Left lung (tissue), 10 donors: ENCODE measurements around the gene MED27. TPM values are rescaled to one million over a fixed set of nuclear protein-coding genes. Genes with fewer than 3 reads are reported as not detected.

Source experiments
- ATAC-seq: fragments of 200-7000 bp; cut with Tn5 transposase; one replicate; pipeline ENCODE4 v1.9.1; 2020; ENCODE audit warnings: moderate library complexity
- DNase-seq, 4 donors: peaks; one replicate each; pipeline ENCODE4 v3.0.0-alpha.2; 2013 to 2020
- H3K27ac ChIP-seq, 2 donors: fragments of 200-600 bp; sonication (generic) in 1 of 2; one replicate each; pipeline versions ENCODE4 v1.5.0 to v1.8.0; 2020 to 2021
- H3K27me3 ChIP-seq, 2 donors: fragments of 200-600 bp; sonication (generic) in 1 of 2; one replicate each; pipeline versions ENCODE4 v1.5.0 to v1.8.0; 2020 to 2021
- H3K36me3 ChIP-seq, 2 donors: fragments of 200-600 bp; sonication (generic) in 1 of 2; one replicate each; pipeline versions ENCODE4 v1.5.0 to v1.8.0; 2020 to 2021
- H3K4me1 ChIP-seq, 2 donors: fragments of 200-600 bp; one replicate each; pipeline ENCODE4 v1.8.0; 2021
- H3K4me3 ChIP-seq, 2 donors: fragments of 200-600 bp; sonication (generic) in 1 of 2; one replicate each; pipeline versions ENCODE4 v1.5.0 to v1.8.0; 2020 to 2021; ENCODE audit warnings: mild to moderate bottlenecking in 1 of 2
- H3K9me3 ChIP-seq, 2 donors: fragments of 200-600 bp; sonication (generic) in 1 of 2; one replicate each; pipeline versions ENCODE4 v1.5.0 to v1.8.0; 2020 to 2021
- intact Hi-C, 2 donors: fragments of 100-400 bp; cut with DNase I; formaldehyde crosslinking; loops; one replicate each; pipeline versions ENCODE4 v1.11.2 to v1.14.2; 2022
- polyA plus RNA-seq, 6 donors: library from polyadenylated mRNA; unstranded; fragments of 120-200 nt; gene quantifications; one replicate each; pipeline ENCODE4 v1.2.1, GENCODE V29; 2013; ENCODE audit not compliant: insufficient read length in 6 of 6
- total RNA-seq, 2 donors: library from RNA; stranded (reverse); fragmentation: NEBNext Ultra II Directional; extraction: Animal tissue kit (Norgen Biotek cat#: 25700); gene quantifications; one replicate each; pipeline ENCODE4 v1.2.1, GENCODE V29; 2021
- TF ChIP-seq, protein P1 (sequence below), 2 donors: fragments of 200-600 bp; sonication (generic) in 1 of 2; IDR thresholded peaks; one replicate each; pipeline versions ENCODE4 v1.5.0 to v1.8.0; 2021; ENCODE audit warnings: antibody characterized with exemption in 2 of 2
- donor health status: DM: no; HTN: yes; CAD: no.
- donor health status: DM: no; HTN: no; CAD: no.

MED27 gene
- total and polyA plus RNA-seq, 8 donors, result 12.5 to 18.6 (median 16.7) TPM

DNA sequence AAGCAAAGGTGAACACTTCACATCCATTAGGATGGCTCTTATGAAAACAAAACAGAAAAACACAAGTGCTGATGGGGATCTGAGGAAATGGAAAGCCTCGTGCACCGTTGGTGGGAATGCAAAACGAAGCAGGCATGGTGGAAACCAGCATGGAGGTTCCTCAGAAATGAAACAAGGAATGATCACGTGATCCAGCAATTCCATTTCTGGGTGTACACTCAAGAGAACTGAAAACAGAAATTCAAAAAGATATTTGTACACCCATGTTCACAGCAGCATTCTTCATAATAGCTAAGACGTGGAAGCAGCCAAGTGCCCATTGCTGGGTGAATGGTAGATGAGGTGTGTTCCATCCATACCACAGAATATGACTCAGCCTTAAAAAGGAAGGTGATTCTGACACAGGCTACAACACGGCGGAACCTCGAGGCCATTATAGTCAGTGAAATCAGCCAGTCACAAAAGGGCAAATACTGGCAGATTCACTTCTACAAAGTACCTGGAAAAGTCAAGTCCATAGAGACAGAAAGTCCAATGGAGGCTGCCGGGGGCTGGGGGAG is 252.6 kb downstream of the MED27 start:
- Histone ChIP-seq H3K36me3 (no peaks in the 10 kb centered on the region), H3K4me1 (no peaks in the 10 kb centered on the region), H3K4me3 (no peak overlapping the region), H3K9me3 (no peaks in the 10 kb centered on the region), H3K27ac (no peak overlapping the region), H3K27me3 (peaks cover 5 to 55% of the 10 kb centered on the region in 2 donors)
- DNase-seq, result no peak
- TF ChIP-seq, protein P1, sequence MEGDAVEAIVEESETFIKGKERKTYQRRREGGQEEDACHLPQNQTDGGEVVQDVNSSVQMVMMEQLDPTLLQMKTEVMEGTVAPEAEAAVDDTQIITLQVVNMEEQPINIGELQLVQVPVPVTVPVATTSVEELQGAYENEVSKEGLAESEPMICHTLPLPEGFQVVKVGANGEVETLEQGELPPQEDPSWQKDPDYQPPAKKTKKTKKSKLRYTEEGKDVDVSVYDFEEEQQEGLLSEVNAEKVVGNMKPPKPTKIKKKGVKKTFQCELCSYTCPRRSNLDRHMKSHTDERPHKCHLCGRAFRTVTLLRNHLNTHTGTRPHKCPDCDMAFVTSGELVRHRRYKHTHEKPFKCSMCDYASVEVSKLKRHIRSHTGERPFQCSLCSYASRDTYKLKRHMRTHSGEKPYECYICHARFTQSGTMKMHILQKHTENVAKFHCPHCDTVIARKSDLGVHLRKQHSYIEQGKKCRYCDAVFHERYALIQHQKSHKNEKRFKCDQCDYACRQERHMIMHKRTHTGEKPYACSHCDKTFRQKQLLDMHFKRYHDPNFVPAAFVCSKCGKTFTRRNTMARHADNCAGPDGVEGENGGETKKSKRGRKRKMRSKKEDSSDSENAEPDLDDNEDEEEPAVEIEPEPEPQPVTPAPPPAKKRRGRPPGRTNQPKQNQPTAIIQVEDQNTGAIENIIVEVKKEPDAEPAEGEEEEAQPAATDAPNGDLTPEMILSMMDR (IDR thresholded peaks at IDR 0.05), result no peak
- intact Hi-C loops, result no loop called here
- ATAC-seq, result no peak

DNA sequence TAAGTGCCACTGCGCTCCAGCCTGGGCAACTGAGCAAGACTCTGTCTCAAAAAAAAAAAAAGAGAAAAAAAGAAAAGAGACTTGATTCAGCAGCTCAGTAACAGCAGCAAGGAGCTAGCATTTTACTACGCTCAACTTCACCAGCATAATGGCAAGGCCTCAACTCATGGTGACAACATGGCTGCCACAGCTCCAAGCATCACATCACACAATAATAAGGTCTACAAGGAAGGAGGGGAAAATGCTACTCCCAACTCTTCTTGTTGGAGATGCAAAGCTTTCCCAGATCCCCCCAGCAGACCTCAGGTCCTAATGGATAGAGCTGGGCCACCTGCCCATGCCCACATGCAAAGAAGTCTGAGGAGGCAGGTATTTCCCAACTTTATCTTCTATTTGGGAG is 253.6 kb downstream of the MED27 start:
- no peaks in the 10 kb centered on the region for H3K9me3 ChIP-seq
- no peak for DNase-seq
- no peak overlapping the region for H3K27ac ChIP-seq
- intact Hi-C loops, result no loop called here
- H3K36me3 ChIP-seq, result no peaks in the 10 kb centered on the region
- H3K4me3 ChIP-seq, result no peak overlapping the region
- TF ChIP-seq, protein P1 (IDR thresholded peaks at IDR 0.05), result no peak
- no peak for ATAC-seq
- no peaks in the 10 kb centered on the region for H3K4me1 ChIP-seq
- peaks cover 5 to 54% of the 10 kb centered on the region in 2 donors for H3K27me3 ChIP-seq

DNA sequence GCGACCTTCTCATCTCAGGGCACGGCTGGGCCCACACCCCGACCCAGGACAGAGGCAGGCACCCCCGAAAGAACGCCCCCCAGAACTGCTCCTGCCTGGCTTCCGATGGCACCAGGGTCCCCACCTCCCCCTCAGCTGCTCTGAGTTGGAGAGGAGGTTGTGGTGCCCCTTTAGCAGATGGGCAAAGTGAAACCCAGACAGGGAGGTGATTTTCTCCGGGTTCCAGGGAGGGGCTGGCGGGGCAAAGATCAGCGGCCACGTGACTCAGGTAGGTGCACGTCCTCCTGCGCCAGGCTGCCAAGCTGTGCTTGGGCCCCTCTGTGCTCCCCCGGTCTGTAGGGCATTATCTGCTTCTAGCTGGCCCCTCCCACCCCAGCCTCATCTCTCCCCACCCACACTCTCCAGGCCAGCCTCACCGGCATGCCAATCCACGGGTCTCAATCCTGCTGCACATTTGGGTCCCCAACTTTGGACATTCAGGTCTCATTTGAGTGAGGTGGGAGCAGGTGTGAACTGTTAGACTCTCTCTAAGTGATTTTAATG is 254.6 kb downstream of the MED27 start:
- Histone ChIP-seq H3K9me3 (no peaks in the 10 kb centered on the region), H3K4me3 (no peak overlapping the region), H3K4me1 (no peaks in the 10 kb centered on the region), H3K27ac (no peak overlapping the region), H3K27me3 (peaks cover 5 to 59% of the 10 kb centered on the region in 2 donors), H3K36me3 (no peaks in the 10 kb centered on the region)
- TF ChIP-seq, protein P1 (IDR thresholded peaks at IDR 0.05), result no peak
- intact Hi-C loops, result no loop called here
- no peak for ATAC-seq
- no peak for DNase-seq

DNA sequence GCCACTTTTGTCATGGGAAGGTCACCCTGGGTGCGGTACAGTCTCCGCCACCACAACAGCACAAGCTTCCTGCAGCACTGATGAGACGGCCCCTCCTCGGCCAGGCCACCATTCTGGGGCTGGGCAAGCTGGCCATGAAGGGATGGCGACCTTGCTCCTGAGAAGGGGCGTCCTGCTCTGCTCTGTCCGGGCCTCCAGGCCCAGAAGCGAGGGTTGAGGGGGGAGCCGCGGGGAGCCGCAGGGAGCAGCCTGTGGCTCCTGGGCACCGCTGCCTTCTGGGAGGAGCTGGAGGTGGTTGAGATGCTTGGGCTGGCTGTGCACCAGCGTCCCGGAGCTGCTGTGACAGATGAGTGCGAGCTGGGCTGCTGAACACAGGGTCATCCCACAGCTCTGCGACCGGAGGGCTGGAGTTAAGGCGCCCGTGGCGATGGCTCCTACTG is 255.5 kb downstream of the MED27 start:
- intact Hi-C loops, result no loop called here
- Histone ChIP-seq H3K27me3 (peaks cover 5 to 59% of the 10 kb centered on the region in 2 donors), H3K4me3 (no peak overlapping the region), H3K9me3 (no peaks in the 10 kb centered on the region), H3K36me3 (no peaks in the 10 kb centered on the region), H3K4me1 (no peaks in the 10 kb centered on the region), H3K27ac (no peak overlapping the region)
- DNase-seq, result no peak
- TF ChIP-seq, protein P1 (IDR thresholded peaks at IDR 0.05), result no peak
- ATAC-seq, result no peak

DNA sequence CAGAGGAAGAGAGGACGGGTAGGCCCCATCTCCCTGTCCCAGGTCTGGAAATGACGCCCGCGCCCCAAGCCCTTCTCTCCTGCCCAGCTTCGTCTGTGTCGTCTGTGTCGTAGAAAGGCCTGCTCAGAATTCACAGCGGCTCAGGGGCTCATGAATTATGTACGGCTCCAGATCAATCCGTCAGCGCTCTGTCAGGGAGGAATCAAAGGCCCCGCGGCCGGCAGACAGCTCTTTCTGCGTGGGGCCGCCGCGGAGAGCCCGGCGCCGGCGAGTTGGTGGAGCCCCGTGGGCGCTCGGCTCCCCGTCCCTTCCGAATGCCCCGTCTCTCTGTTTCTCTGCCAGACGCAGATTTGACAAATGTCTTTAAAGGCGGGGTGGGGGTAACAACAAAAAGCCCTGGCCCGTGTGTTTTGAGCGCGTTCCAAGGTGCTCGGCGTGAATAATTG is 255.9 kb downstream of the MED27 start:
- ATAC-seq (no peak), DNase-seq (no peak)
- Histone ChIP-seq H3K27ac (no peak overlapping the region), H3K9me3 (no peaks in the 10 kb centered on the region), H3K27me3 (peaks cover 5 to 59% of the 10 kb centered on the region in 2 donors), H3K4me1 (no peaks in the 10 kb centered on the region), H3K36me3 (no peaks in the 10 kb centered on the region), H3K4me3 (no peak overlapping the region)
- intact Hi-C loops, result no loop called here
- TF ChIP-seq, protein P1 (IDR thresholded peaks at IDR 0.05), result no peak
